Central memory CD8-positive, alpha-beta T cell (primary cell): ENCODE measurements around the gene DAPK3.

Experiments
- ATAC-seq: fragments of 150-1000 bp; cut with Tn5 transposase; replicated peaks from 2 replicates; pipeline ENCODE4 v1.10.0; 2022; ENCODE audit warnings: mild to moderate bottlenecking, moderate FRiP score, moderate number of reproducible peaks; ENCODE audit not compliant: poor library complexity, severe bottlenecking; ENCODE audit errors: extremely low read depth
- DNase-seq, 2 donors: peaks; one replicate each; pipeline ENCODE4 v3.0.0; 2021; ENCODE audit warnings: low spot score in 2 of 2
- H3K27ac Mint-ChIP-seq: one replicate; pipeline ENCODE4 v1.8.0; 2022; ENCODE audit warnings: low read depth, mild to moderate bottlenecking, moderate library complexity, mixed read lengths
- H3K27me3 Mint-ChIP-seq: one replicate; pipeline ENCODE4 v1.8.0; 2022; ENCODE audit warnings: mixed read lengths
- H3K36me3 Mint-ChIP-seq: one replicate; pipeline ENCODE4 v1.8.0; 2022; ENCODE audit warnings: mild to moderate bottlenecking, moderate library complexity, mixed read lengths; ENCODE audit not compliant: insufficient read depth
- H3K4me1 Mint-ChIP-seq: one replicate; pipeline ENCODE4 v1.8.0; 2022; ENCODE audit warnings: mixed read lengths
- H3K4me3 Mint-ChIP-seq: one replicate; pipeline ENCODE4 v1.8.0; 2022; ENCODE audit warnings: mild to moderate bottlenecking, moderate library complexity, mixed read lengths
- H3K9me3 Mint-ChIP-seq: one replicate; pipeline ENCODE4 v1.8.0; 2022; ENCODE audit warnings: mixed read lengths

Gene DAPK3

DNA sequence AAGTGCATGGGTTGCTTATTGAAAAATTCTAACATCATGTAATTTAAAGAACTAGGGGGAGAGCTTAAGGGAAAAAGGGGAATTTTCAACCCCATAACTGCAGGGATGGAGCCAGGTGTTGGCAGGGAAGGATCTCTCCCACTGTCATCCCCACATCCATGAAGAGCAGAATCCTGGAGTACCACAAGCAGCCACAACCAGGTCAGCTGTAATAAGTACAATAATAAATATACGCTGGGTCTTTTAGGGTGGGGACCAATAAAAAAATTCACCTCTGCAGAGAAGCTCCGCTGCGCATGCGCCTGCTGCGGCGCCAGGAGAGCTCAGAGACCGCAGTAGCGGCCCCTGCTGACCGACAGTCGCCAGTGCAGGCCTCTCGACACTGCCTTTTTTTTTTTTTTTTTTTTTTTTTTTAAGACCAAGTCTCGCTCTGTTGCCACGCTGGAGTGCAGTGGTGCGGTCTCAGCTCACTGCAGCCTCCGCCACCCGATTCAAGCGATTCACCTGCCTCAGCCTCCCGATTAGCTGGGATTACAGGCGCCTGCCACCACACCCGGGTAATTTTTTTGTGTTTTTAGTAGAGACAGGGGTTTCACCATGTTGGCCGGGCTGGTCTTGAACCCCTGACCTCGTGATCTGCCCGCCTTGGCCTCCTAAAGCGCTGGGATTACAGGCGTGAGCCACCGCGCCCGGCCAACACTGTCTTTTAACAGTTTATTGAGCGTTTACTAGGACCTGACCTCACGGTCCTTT, 16.9 kb upstream of the DAPK3 start:
- ATAC-seq = peak; percentile 29
- Mint-ChIP-seq H3K9me3 (no peaks in the 10 kb centered on the region), H3K27me3 (no peaks in the 10 kb centered on the region), H3K4me1 (peaks cover 50% of the 10 kb centered on the region), H3K27ac (peak overlapping the region; percentile 83), H3K4me3 (peak overlapping the region; percentile 94), H3K36me3 (peaks cover 35% of the 10 kb centered on the region)
- peak; percentile 84 to 87 for DNase-seq

GRCh38 chr19:3986260-3987041, 15.6 kb upstream of the DAPK3 start:
- peak overlapping the region; percentile 95 for H3K27ac Mint-ChIP-seq
- no peaks in the 10 kb centered on the region for H3K27me3 Mint-ChIP-seq
- H3K4me3 Mint-ChIP-seq = peak overlapping the region; percentile 94
- DNase-seq (peak in 1 of 2 donors; percentile 45), ATAC-seq (no peak)
- no peaks in the 10 kb centered on the region for H3K9me3 Mint-ChIP-seq
- peaks cover 54% of the 10 kb centered on the region for H3K4me1 Mint-ChIP-seq
- H3K36me3 Mint-ChIP-seq = peaks cover 47% of the 10 kb centered on the region

- no peak for DNase-seq
- H3K36me3 Mint-ChIP-seq = peaks cover 53% of the 10 kb centered on the region
- ATAC-seq = no peak
- peaks cover 51% of the 10 kb centered on the region for H3K4me1 Mint-ChIP-seq
- H3K27ac Mint-ChIP-seq = peak overlapping the region; percentile 95
- H3K27me3 Mint-ChIP-seq = no peaks in the 10 kb centered on the region
- peak overlapping the region; percentile 94 for H3K4me3 Mint-ChIP-seq
- H3K9me3 Mint-ChIP-seq = no peaks in the 10 kb centered on the region
Observed at GRCh38 chr19:3985643-3986259, 14.9 kb upstream of the DAPK3 start.

- peak; percentile 63 for ATAC-seq
- Mint-ChIP-seq H3K27me3 (no peaks in the 10 kb centered on the region), H3K9me3 (no peaks in the 10 kb centered on the region), H3K4me1 (peaks cover 44% of the 10 kb centered on the region), H3K27ac (peak within 1 kb of the TSS; percentile 95), H3K36me3 (peaks cover 57% of the 10 kb centered on the region), H3K4me3 (peak within 1 kb of the TSS; percentile 94)
- DNase-seq = peak; percentile 89 to 92
Observed at GRCh38 chr19:3984908-3985642, 14.2 kb upstream of the DAPK3 start, which contains the start of gene EEF2. EEF2 (minus strand) TSS chr19:3985463; CDS start chr19:3985380, 83 bp downstream.

DNA sequence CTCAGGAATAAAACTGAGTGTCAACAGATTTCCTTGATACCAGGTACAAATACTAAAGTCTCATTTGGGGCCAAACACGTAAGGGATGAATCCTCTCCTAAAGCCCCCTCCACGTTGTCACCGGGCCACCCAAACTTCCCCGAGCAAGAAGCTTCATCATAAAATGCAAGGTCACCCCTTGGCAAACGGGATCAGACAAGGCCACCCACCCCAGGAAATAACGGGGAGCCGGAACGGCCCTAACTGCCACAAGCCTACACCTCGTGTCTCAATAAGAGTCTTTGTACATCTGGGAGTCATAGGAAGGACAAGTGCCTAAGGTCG, 13.6 kb upstream of the DAPK3 start:
- Mint-ChIP-seq H3K36me3 (peaks cover 63% of the 10 kb centered on the region), H3K4me3 (peak overlapping the region; percentile 94), H3K9me3 (no peaks in the 10 kb centered on the region), H3K27me3 (no peaks in the 10 kb centered on the region), H3K27ac (peak overlapping the region; percentile 95), H3K4me1 (peaks cover 41% of the 10 kb centered on the region)
- ATAC-seq = peak; percentile 6
- DNase-seq = no peak

GRCh38 chr19:3983936-3984583, 13.2 kb upstream of the DAPK3 start:
- Mint-ChIP-seq H3K27ac (peak overlapping the region; percentile 95), H3K36me3 (peaks cover 67% of the 10 kb centered on the region), H3K4me3 (peak overlapping the region; percentile 94), H3K9me3 (no peaks in the 10 kb centered on the region), H3K4me1 (peaks cover 41% of the 10 kb centered on the region), H3K27me3 (no peaks in the 10 kb centered on the region)
- no peak for DNase-seq
- ATAC-seq = no peak

DNA sequence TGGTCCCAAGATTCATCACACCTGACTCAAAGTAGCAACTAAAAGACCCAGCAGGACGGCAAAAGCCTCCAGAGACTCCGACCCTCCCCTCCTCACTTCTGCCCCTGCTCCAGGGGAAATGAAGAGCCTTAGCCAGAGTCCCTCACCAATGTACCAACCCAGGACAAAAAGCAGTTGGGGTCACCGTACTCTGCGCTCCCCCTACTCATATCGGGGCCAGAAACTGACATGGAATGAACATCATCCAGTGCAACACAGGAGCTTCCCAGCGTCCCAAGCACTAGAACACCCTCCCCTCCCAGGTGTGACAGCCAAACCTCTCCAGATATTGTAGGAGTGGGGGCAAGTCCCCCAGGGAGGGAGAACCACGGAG, 12.6 kb upstream of the DAPK3 start:
- Mint-ChIP-seq H3K27me3 (no peaks in the 10 kb centered on the region), H3K4me1 (peaks cover 41% of the 10 kb centered on the region), H3K4me3 (peak overlapping the region; percentile 94), H3K9me3 (no peaks in the 10 kb centered on the region), H3K27ac (peak overlapping the region; percentile 95), H3K36me3 (peaks cover 73% of the 10 kb centered on the region)
- ATAC-seq (no peak), DNase-seq (no peak)

GRCh38 chr19:3982701-3983541, 12.0 kb upstream of the DAPK3 start:
- H3K4me1 Mint-ChIP-seq = peaks cover 46% of the 10 kb centered on the region
- DNase-seq = no peak
- H3K27me3 Mint-ChIP-seq = no peaks in the 10 kb centered on the region
- ATAC-seq = no peak
- H3K27ac Mint-ChIP-seq = peak overlapping the region; percentile 95
- no peaks in the 10 kb centered on the region for H3K9me3 Mint-ChIP-seq
- peak overlapping the region; percentile 94 for H3K4me3 Mint-ChIP-seq
- peaks cover 79% of the 10 kb centered on the region for H3K36me3 Mint-ChIP-seq

- H3K4me3 Mint-ChIP-seq = peak overlapping the region; percentile 94
- no peaks in the 10 kb centered on the region for H3K9me3 Mint-ChIP-seq
- no peaks in the 10 kb centered on the region for H3K27me3 Mint-ChIP-seq
- H3K36me3 Mint-ChIP-seq = peaks cover 82% of the 10 kb centered on the region
- no peak for ATAC-seq
- H3K4me1 Mint-ChIP-seq = peaks cover 47% of the 10 kb centered on the region
- DNase-seq = no peak
- peak overlapping the region; percentile 95 for H3K27ac Mint-ChIP-seq
Observed at GRCh38 chr19:3981736-3982681, 11.1 kb upstream of the DAPK3 start.

GRCh38 chr19:3981373-3981735, 10.5 kb upstream of the DAPK3 start:
- ATAC-seq (no peak), DNase-seq (no peak)
- no peaks in the 10 kb centered on the region for H3K27me3 Mint-ChIP-seq
- peak overlapping the region; percentile 37 for H3K4me3 Mint-ChIP-seq
- no peaks in the 10 kb centered on the region for H3K9me3 Mint-ChIP-seq
- peaks cover 41% of the 10 kb centered on the region for H3K4me1 Mint-ChIP-seq
- peaks cover 86% of the 10 kb centered on the region for H3K36me3 Mint-ChIP-seq
- peak overlapping the region; percentile 95 for H3K27ac Mint-ChIP-seq
